ENCODE results near the gene ARL6IP4. TPM values are rescaled to one million over a fixed set of nuclear protein-coding genes. Genes with fewer than 3 reads are reported as not detected.
"Not testable (repeated sequence)": the region's sequence is repeated elsewhere in the genome, so short reads cannot be mapped to it uniquely, and the experiment has no call there.

The ARL6IP4 gene
- total RNA-seq, 1 experiment from 2014 or later: 133 TPM

DNA sequence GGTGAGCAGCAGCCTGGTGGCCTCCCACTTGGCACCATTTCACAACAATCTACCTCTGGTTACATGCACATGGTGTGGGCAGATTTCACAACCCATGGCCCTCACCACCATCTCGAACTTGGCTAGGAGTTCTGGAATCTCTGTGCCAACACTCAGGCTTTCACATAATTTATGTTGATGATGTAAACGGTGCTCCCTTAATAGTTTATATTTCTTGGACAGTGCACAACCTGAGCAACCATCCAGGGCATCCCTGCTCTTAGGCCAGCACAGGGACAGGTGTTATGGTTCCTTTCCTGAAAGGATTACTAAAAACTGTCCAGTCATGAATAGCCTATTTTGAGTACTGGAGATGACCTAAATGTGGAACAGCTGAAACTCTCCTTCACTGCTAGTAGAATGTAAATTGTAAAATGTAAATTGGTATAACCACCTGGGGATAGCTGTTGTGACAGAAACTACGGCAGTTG lies 42.8 kb upstream of the ARL6IP4 start (continued):
- TF ChIP-seq, protein P1, sequence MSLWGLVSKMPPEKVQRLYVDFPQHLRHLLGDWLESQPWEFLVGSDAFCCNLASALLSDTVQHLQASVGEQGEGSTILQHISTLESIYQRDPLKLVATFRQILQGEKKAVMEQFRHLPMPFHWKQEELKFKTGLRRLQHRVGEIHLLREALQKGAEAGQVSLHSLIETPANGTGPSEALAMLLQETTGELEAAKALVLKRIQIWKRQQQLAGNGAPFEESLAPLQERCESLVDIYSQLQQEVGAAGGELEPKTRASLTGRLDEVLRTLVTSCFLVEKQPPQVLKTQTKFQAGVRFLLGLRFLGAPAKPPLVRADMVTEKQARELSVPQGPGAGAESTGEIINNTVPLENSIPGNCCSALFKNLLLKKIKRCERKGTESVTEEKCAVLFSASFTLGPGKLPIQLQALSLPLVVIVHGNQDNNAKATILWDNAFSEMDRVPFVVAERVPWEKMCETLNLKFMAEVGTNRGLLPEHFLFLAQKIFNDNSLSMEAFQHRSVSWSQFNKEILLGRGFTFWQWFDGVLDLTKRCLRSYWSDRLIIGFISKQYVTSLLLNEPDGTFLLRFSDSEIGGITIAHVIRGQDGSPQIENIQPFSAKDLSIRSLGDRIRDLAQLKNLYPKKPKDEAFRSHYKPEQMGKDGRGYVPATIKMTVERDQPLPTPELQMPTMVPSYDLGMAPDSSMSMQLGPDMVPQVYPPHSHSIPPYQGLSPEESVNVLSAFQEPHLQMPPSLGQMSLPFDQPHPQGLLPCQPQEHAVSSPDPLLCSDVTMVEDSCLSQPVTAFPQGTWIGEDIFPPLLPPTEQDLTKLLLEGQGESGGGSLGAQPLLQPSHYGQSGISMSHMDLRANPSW (CRISPR knock-in tag; conservative IDR thresholded peaks at IDR 0.05; ENCODE audit: low read depth): no peak

DNA sequence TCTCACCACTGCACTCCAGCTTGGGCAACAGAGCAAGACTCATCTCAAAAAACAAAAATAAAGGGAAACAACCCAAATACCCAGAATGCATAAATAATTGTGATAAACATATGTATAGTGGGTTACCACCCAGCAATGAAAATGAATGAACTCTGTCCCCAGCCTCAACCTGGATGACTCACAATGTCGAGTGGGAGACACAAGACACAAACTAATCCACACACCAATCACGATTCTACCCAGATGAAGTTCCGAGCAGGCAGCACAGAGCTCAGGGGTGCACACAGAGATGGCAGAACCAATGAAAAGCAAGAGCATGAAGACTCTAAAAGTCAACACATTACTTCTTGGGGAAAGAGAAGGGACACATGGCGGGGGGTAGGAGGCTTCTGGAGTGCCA lies 41.4 kb upstream of the ARL6IP4 start:
- DNase-seq (ENCODE audit: low spot score) (no peak), ATAC-seq (no peak)
- no peak overlapping the region for H3K4me3 Mint-ChIP-seq
- H3K9me3 Mint-ChIP-seq: no peaks in the 10 kb centered on the region
- CTCF ChIA-PET: no interaction called here
- TF ChIP-seq JUN (CRISPR knock-in tag; IDR thresholded peaks at IDR 0.05) (no peak), CBFB (CRISPR knock-in tag; IDR thresholded peaks at IDR 0.05; ENCODE audit: low read depth) (no peak), ELF4 (CRISPR knock-in tag; IDR thresholded peaks at IDR 0.05; ENCODE audit: low read depth) (no peak), NR3C1 (CRISPR knock-in tag; conservative IDR thresholded peaks at IDR 0.05; ENCODE audit: low read depth) (no peak), NR1H2 (CRISPR knock-in tag; IDR thresholded peaks at IDR 0.05) (no peak), NFE2L1 (CRISPR knock-in tag; IDR thresholded peaks at IDR 0.05) (no peak), TEAD1 (CRISPR knock-in tag; IDR thresholded peaks at IDR 0.05) (no peak), TP53 (CRISPR knock-in tag; IDR thresholded peaks at IDR 0.05) (no peak), SMAD3 (CRISPR knock-in tag; IDR thresholded peaks at IDR 0.05; ENCODE audit: borderline replicate concordance) (no peak), ESRRA (CRISPR knock-in tag; IDR thresholded peaks at IDR 0.05; ENCODE audit: borderline replicate concordance) (no peak)
- TF ChIP-seq, protein P2, sequence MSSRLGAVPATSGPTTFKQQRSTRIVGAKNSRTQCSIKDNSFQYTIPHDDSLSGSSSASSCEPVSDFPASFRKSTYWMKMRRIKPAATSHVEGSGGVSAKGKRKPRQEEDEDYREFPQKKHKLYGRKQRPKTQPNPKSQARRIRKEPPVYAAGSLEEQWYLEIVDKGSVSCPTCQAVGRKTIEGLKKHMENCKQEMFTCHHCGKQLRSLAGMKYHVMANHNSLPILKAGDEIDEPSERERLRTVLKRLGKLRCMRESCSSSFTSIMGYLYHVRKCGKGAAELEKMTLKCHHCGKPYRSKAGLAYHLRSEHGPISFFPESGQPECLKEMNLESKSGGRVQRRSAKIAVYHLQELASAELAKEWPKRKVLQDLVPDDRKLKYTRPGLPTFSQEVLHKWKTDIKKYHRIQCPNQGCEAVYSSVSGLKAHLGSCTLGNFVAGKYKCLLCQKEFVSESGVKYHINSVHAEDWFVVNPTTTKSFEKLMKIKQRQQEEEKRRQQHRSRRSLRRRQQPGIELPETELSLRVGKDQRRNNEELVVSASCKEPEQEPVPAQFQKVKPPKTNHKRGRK (CRISPR knock-in tag; IDR thresholded peaks at IDR 0.05; ENCODE audit: borderline replicate concordance): no peak
- TF ChIP-seq, protein P1 (CRISPR knock-in tag; conservative IDR thresholded peaks at IDR 0.05; ENCODE audit: low read depth): no peak
- TF ChIP-seq, protein P3, sequence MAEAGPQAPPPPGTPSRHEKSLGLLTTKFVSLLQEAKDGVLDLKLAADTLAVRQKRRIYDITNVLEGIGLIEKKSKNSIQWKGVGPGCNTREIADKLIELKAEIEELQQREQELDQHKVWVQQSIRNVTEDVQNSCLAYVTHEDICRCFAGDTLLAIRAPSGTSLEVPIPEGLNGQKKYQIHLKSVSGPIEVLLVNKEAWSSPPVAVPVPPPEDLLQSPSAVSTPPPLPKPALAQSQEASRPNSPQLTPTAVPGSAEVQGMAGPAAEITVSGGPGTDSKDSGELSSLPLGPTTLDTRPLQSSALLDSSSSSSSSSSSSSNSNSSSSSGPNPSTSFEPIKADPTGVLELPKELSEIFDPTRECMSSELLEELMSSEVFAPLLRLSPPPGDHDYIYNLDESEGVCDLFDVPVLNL (CRISPR knock-in tag; IDR thresholded peaks at IDR 0.05; ENCODE audit: borderline replicate concordance, low read depth): no peak
- TF ChIP-seq, protein P4, sequence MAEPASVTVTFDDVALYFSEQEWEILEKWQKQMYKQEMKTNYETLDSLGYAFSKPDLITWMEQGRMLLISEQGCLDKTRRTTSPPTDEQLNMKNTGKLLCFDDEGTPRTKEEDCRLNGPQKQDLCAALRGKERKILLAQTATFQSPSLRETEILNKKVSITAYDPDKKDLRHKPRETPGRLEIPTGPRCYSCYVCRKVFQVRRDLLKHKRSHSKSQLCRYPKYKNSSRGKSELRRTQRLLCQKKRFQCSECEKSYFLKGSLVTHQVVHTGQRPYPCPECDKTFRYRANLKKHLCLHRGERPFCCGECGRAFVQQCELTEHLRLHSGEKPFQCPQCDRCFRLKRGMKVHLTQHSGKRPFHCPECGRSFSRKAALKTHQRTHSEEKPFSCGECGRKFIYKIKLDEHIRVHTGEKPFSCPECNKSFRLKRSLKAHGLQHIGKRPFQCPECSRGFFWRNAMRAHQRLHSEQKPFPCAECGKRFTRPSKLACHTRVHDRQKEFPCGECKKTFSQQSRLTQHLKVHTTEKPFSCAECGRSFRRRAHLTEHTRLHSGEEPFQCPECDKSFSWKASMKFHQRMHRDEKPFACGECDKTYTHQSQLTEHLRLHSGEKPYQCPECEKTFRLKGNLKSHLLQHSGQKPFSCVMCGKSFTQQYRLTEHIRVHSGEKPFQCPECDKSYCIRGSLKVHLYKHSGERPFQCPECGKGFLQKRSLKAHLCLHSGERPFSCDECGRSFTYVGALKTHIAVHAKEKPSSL (CRISPR knock-in tag; conservative IDR thresholded peaks at IDR 0.05): no peak
- TF ChIP-seq, protein P5, sequence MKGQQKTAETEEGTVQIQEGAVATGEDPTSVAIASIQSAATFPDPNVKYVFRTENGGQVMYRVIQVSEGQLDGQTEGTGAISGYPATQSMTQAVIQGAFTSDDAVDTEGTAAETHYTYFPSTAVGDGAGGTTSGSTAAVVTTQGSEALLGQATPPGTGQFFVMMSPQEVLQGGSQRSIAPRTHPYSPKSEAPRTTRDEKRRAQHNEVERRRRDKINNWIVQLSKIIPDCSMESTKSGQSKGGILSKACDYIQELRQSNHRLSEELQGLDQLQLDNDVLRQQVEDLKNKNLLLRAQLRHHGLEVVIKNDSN (CRISPR knock-in tag; IDR thresholded peaks at IDR 0.05): no peak
- TF ChIP-seq, protein P6, sequence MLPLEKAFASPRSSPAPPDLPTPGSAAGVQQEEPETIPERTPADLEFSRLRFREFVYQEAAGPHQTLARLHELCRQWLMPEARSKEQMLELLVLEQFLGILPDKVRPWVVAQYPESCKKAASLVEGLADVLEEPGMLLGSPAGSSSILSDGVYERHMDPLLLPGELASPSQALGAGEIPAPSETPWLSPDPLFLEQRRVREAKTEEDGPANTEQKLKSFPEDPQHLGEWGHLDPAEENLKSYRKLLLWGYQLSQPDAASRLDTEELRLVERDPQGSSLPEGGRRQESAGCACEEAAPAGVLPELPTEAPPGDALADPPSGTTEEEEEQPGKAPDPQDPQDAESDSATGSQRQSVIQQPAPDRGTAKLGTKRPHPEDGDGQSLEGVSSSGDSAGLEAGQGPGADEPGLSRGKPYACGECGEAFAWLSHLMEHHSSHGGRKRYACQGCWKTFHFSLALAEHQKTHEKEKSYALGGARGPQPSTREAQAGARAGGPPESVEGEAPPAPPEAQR (CRISPR knock-in tag; IDR thresholded peaks at IDR 0.05): no peak
- TF ChIP-seq, protein P7, sequence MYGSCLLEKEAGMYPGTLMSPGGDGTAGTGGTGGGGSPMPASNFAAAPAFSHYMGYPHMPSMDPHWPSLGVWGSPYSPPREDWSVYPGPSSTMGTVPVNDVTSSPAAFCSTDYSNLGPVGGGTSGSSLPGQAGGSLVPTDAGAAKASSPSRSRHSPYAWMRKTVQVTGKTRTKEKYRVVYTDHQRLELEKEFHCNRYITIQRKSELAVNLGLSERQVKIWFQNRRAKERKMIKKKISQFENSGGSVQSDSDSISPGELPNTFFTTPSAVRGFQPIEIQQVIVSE (CRISPR knock-in tag; IDR thresholded peaks at IDR 0.05; ENCODE audit: borderline replicate concordance): no peak
- TF ChIP-seq, protein P8, sequence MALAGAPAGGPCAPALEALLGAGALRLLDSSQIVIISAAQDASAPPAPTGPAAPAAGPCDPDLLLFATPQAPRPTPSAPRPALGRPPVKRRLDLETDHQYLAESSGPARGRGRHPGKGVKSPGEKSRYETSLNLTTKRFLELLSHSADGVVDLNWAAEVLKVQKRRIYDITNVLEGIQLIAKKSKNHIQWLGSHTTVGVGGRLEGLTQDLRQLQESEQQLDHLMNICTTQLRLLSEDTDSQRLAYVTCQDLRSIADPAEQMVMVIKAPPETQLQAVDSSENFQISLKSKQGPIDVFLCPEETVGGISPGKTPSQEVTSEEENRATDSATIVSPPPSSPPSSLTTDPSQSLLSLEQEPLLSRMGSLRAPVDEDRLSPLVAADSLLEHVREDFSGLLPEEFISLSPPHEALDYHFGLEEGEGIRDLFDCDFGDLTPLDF (CRISPR knock-in tag; IDR thresholded peaks at IDR 0.05): no peak
- H3K27ac Mint-ChIP-seq: no peak overlapping the region
- no peaks in the 10 kb centered on the region for H3K36me3 Mint-ChIP-seq
- H3K27me3 Mint-ChIP-seq (ENCODE audit: low read depth): no peaks in the 10 kb centered on the region
- POLR2A ChIA-PET: no interaction called here
- no peaks in the 10 kb centered on the region for H3K4me1 Mint-ChIP-seq

DNA sequence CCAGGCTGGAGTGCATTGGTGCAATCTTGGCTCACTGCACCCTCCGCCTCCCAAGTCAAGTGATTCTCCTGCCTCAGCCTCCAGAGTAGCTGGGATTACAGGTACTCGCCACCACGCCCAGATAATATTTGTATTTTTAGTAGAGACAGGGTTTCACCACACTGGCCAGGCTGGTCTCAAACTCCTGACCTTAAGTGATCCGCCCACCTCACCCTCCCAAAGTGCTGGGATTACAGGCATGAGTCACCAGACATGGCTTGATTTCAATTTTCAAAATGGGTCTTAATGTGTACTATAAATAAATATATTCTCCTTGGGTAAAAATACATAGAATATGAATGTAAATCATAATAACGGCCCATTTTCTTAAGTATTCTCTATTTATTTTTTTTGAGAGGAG lies 39.1 kb upstream of the ARL6IP4 start:
- DNase-seq (ENCODE audit: low spot score); H3K9me3 Mint-ChIP-seq; POLR2A ChIA-PET; H3K36me3 Mint-ChIP-seq; H3K4me1 Mint-ChIP-seq; ATAC-seq; H3K27ac Mint-ChIP-seq; H3K4me3 Mint-ChIP-seq; H3K27me3 Mint-ChIP-seq (ENCODE audit: low read depth): not testable (repeated sequence)
- CTCF ChIA-PET: interaction anchor here (0.9 kb wide), 1 partner anchor 12 kb away, joined by 3 read pairs; no protein-coding TSS in a partner anchor

All from WTC11 (cell line).